Measurements from ENCODE around the gene BRIP1.

Gene BRIP1

DNA sequence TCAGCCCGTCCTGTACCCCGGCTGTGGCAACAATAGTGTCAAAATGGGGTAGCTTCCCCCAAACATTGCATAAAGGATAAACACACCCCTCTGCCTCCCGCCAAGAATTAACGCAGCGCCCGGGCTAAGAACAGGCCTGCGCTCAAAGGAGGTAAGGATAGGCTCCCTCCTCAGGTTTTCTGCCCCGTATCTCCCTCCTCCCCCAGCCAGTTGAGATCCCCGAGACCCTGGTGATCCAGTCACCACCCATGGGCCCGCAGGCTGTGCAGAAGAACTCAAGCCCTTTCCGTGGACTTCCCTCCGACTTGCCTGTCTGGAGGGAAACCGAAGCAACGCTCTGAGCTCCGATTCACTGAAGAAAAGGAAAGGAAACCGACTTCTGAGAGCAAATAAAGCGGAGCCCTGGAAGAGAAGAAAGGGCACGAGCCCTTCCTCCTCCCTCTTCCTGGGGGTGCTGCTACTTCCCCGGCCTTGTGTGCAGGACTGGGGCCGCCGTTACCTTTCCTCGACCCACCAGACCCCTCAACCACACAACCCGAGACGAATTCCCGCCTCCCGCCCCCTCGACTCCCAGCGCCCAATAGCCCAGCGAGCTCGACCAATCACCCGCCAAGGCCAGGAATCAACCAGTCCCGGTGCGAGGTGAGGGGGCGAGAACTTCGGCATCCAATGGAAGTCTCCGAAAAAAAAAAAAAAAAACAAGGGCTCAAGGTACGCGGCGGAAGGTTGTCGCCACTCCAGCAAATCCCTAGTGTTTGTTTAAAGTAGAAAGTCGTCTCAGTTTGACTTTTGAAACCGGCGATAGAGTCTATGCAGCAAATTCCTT lies at the start of gene BRIP1:
Gene BRIP1 (minus strand): TSS at position 554 of the 826 bp plus-strand sequence. CDS start 1,989 bp downstream, outside the sequence.
- TF ChIP-seq, protein P1, sequence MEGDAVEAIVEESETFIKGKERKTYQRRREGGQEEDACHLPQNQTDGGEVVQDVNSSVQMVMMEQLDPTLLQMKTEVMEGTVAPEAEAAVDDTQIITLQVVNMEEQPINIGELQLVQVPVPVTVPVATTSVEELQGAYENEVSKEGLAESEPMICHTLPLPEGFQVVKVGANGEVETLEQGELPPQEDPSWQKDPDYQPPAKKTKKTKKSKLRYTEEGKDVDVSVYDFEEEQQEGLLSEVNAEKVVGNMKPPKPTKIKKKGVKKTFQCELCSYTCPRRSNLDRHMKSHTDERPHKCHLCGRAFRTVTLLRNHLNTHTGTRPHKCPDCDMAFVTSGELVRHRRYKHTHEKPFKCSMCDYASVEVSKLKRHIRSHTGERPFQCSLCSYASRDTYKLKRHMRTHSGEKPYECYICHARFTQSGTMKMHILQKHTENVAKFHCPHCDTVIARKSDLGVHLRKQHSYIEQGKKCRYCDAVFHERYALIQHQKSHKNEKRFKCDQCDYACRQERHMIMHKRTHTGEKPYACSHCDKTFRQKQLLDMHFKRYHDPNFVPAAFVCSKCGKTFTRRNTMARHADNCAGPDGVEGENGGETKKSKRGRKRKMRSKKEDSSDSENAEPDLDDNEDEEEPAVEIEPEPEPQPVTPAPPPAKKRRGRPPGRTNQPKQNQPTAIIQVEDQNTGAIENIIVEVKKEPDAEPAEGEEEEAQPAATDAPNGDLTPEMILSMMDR (IDR thresholded peaks at IDR 0.05; ENCODE audit: low read depth, low read length) = no peak
- H3K4me3 ChIP-seq (replicated peaks in 1 of 2; ENCODE audit: low read depth in 2 of 2, low read length in 2 of 2) = peak within 1 kb of the TSS; percentile 80 to 87
- peak; percentile 94 for DNase-seq (ENCODE audit: low read depth in 2 of 2)

DNA sequence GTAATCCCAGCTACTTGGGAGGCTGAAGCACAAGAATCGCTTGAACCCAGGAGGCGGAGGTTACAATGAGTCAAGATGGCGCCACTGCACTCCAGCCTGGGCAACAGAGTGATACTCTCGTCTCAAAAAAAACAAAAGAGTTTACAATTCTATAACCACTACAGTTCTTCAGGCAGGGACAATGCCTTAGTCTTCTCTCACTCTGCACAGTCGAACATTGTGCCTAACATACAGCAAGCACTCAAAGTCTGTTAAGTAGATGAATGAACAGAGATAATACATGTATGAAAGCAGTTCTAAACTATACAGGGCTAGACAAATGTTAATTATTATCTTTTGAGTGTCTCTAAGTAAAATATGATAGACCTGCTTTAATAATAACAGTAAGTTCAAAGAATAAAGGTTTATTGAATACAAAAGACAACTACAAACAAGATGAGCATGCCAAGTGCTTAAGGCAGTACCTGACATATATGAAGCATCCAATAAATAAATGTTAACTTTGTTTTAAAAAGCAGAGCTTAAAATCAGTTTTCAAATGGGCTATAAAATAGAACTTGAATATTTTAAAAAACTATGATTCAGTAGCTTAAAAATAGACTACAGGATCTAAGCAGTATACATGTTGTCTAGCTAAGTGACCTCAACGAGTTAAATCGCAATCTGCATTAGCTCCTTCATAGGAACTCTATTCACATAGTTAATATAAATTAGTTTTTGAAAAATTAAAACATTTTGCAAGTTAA lies 45.1 kb upstream of the BRIP1 start:
- TF ChIP-seq, protein P1 (IDR thresholded peaks at IDR 0.05; ENCODE audit: low read depth, low read length) = no peak
- DNase-seq (ENCODE audit: low read depth in 2 of 2) = no peak
- no peak overlapping the region for H3K4me3 ChIP-seq (replicated peaks in 1 of 2; ENCODE audit: low read depth in 2 of 2, low read length in 2 of 2)

DNA sequence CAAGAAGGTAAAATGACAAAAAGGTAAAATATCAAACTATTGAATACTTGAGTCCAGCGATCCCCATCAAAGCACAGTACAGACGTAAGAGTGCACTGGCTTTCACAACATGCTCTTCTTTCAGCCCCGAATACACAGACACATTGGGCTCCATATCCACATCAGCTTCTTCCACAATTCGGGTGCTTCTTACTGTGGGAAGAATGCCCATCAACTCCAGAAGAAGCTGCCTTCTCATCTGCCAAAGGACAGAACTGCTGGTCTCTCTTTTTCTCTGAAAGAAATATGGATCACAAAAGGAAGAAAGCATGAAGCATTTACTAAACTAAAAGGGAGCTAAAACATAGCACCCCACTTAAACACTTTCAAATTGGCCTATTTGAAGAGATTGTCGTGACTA lies 44.0 kb upstream of the BRIP1 start:
- no peak for DNase-seq (ENCODE audit: low read depth in 2 of 2)
- no peak overlapping the region for H3K4me3 ChIP-seq (replicated peaks in 1 of 2; ENCODE audit: low read depth in 2 of 2, low read length in 2 of 2)
- TF ChIP-seq, protein P1 (IDR thresholded peaks at IDR 0.05; ENCODE audit: low read depth, low read length) = no peak

DNA sequence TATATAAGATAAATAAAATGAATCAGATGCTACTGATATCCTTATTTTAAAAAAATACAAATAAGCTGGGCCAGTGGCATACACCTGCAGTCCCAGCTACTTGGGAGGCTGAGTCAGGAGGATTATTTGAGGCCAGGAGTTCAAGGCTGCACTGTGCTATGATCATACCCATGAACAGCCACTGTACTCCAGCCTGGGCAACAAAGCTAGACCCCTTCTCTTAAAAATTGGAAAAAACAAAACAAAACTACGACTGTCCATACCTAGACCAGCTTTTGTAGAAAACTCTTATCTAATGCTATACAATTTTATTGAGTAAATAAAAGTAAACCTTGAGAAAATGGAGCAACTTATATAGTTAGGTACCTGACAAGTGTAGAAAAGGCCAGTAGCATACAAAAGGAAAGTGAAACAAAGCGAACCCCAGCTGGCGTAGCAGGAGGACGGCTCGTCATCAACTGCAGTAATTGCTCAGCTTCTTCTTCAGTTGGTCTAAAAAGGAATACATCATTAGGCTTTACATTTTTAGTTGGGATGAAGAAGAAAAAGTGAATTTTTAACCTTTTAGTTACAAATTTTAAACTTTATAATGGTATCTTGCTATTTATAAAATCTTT lies 40.9 kb upstream of the BRIP1 start:
- TF ChIP-seq, protein P1 (IDR thresholded peaks at IDR 0.05; ENCODE audit: low read depth, low read length) = no peak
- no peak overlapping the region for H3K4me3 ChIP-seq (replicated peaks in 1 of 2; ENCODE audit: low read depth in 2 of 2, low read length in 2 of 2)
- no peak for DNase-seq (ENCODE audit: low read depth in 2 of 2)

DNA sequence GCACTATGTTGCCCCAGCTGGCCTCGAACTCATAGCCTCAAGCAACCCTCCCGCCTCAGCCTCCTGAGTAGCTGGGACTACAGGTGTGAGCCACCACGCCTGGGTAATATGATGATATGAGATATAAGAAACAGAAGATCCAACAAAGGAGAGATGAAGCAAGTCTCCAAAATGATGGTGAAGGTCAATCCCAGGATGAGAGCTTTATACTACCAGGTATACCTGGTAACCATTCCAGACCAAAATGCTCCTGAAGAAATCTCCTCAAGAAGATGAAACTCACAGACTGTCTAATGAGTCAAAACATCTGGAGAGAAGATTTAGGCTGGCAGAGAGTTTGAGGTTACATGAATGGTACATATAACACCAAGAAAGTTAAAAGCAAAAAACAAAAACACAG lies 39.9 kb upstream of the BRIP1 start:
- TF ChIP-seq, protein P1 (IDR thresholded peaks at IDR 0.05; ENCODE audit: low read depth, low read length) = no peak
- no peak for DNase-seq (ENCODE audit: low read depth in 2 of 2)
- no peak overlapping the region for H3K4me3 ChIP-seq (replicated peaks in 1 of 2; ENCODE audit: low read depth in 2 of 2, low read length in 2 of 2)

DNA sequence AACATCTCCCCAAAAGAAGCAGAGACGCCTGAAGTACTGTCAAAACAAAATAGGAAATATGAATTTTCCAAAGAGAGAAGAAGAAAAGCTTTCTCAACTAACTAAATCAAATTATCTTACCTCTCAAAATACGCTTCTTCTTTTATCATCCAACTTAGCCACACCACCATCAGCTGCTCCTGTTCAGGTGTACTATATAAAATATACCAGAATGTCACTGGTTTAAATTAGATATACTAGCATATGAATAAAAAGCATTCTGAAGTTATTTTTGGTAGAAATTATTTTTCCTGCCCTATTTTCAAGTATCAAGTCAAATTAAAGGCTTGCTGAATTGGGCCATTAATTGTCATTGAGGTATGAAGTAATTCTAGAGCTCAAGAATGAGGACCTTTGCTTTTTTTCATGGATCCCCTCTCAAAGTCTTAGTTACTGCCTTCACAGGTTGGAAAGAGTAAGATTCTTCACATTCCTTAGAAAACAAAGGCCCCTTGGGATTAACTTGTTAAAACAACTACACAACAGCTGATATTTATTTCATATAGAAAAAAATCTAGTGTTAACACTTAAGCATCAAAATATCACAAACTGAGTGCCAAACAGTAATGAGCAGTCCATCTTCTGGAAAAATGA lies 34.3 kb upstream of the BRIP1 start:
- TF ChIP-seq, protein P1 (IDR thresholded peaks at IDR 0.05; ENCODE audit: low read depth, low read length) = no peak
- H3K4me3 ChIP-seq (replicated peaks in 1 of 2; ENCODE audit: low read depth in 2 of 2, low read length in 2 of 2) = no peak overlapping the region
- no peak for DNase-seq (ENCODE audit: low read depth in 2 of 2)

Measured in cardiac fibroblast (primary cell).